Chondrocyte (in vitro differentiated cells): Measurements from ENCODE around the gene CASZ1. TPM values are rescaled to one million over a fixed set of nuclear protein-coding genes. Genes with fewer than 3 reads are reported as not detected.

ENCODE experiments used
- DNase-seq: peaks from one replicate; pipeline ENCODE4 v3.0.0; 2021; ENCODE audit warnings: mixed read lengths, low spot score
- H3K27ac Mint-ChIP-seq: one replicate; pipeline ENCODE4 v1.8.0; 2021; ENCODE audit warnings: mild to moderate bottlenecking, moderate library complexity, mixed read lengths; ENCODE audit not compliant: unreplicated experiment
- H3K27me3 Mint-ChIP-seq: 2 replicates; pipeline ENCODE4 v1.8.0; 2021; ENCODE audit warnings: low read depth, mixed read lengths
- H3K36me3 Mint-ChIP-seq: 2 replicates; pipeline ENCODE4 v1.8.0; 2021; ENCODE audit warnings: low read depth, mixed read lengths
- H3K4me1 Mint-ChIP-seq: 2 replicates; pipeline ENCODE4 v1.8.0; 2021; ENCODE audit warnings: low read depth, mild to moderate bottlenecking, mixed read lengths
- H3K4me3 Mint-ChIP-seq: one replicate; pipeline ENCODE4 v1.8.0; 2021; ENCODE audit warnings: mild to moderate bottlenecking, moderate library complexity, mixed read lengths; ENCODE audit not compliant: unreplicated experiment
- H3K9me3 Mint-ChIP-seq: 2 replicates; pipeline ENCODE4 v1.8.0; 2021; ENCODE audit warnings: low read depth, mixed read lengths
- CTCF ChIP-seq: fragments of 200-600 bp; sonication (generic); IDR thresholded peaks from 2 replicates; pipeline ENCODE4 v1.5.0; 2021; ENCODE audit warnings: antibody characterized with exemption, mild to moderate bottlenecking, moderate library complexity
- total RNA-seq: library from RNA; stranded (reverse); gene quantifications from 3 replicates; pipeline ENCODE4 v1.2.1, GENCODE V29; 2021

CASZ1 gene
- total RNA-seq, 1 donor from 2014 or later = 4.1 TPM

DNA sequence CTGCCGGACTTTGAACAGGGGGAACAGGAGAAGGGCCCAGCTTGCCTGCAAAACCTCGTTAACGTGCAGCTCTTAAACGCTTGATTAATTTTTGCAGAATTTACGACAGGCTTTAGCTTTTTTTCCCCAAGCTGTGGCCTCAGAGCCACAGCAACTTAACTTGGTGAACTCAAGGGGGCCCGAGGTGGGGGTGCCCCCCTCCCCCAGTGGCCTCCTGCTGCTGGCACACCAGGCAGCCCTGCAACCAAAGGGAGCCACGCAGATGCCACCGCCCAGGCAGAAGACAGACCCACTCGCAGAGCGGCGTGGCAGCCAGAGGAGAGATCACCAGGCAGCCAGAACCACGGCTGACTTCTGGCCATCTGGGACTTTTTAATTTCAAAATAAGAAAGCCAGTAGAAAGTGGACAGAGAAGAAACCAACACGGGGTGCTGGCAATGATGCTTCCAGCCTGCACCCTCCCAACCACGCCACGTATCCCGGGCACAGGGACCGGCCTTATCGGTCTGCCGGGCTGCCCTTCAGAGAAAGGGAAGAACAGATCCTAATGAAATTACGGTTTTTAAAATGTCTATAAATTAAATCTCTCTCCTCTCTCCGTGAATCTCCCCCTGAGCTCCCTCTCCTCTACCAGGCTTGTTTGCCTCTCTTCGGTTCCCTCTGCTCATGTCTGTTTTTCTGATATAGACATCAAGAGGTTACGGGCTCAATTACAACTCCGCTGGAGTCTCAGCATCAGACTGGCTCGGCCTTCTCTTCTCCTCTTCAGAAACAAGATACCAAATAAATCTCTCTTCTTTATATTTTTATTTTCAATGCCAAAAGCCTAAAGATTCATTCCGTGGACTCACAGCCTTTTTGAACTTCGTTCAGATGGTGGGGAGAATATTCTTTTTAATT, 6.4 kb downstream of the CASZ1 start:
- H3K9me3 Mint-ChIP-seq = no peaks in the 10 kb centered on the region
- peaks cover 1% of the 10 kb centered on the region for H3K36me3 Mint-ChIP-seq
- H3K27ac Mint-ChIP-seq = no peak overlapping the region
- no peak overlapping the region for H3K4me3 Mint-ChIP-seq
- H3K4me1 Mint-ChIP-seq = peaks cover 15% of the 10 kb centered on the region
- DNase-seq = peak; percentile 67
- H3K27me3 Mint-ChIP-seq = peaks cover 40% of the 10 kb centered on the region
- TF ChIP-seq CTCF = no peak

DNA sequence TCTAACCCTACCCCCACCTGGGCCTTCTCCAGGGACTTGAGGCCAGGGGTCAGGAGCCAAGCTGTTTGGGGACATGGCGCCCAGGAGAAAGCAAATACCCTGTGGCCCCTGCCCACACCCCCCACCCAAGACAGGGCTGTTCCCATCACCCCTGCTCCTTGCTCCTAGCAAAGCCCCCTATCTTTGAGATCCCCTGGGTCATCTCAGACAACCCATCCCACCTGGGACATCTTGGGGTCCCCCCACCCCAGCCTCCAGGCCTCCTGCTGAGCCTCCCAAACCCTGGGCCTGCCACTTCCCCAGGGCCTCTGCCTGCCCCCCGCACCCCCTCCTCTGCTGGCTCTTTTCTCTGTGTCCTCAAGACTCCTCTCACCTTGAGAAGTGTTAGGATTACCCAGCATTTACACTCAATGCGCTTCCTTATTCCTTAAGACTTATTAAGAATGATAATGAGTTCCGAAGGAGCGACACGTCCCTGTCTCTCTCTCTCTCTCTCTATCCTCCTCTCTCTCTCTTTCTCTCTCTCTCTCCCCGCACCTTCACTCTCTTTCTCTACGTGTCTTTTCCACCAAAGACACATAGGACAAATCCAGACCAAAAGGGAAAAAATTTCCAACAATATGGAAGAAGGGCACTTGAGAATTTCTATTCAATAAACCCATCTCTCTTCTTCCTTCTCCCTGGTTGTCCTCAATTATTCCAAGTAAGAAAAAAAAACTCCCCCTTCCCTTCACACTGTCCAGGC, 7.2 kb downstream of the CASZ1 start:
- peaks cover 10% of the 10 kb centered on the region for H3K4me1 Mint-ChIP-seq
- H3K4me3 Mint-ChIP-seq = no peak overlapping the region
- H3K27ac Mint-ChIP-seq = no peak overlapping the region
- peak; percentile 39 for DNase-seq
- peak; percentile 28 for TF ChIP-seq CTCF
- H3K27me3 Mint-ChIP-seq = peaks cover 46% of the 10 kb centered on the region
- peaks cover 1% of the 10 kb centered on the region for H3K36me3 Mint-ChIP-seq
- H3K9me3 Mint-ChIP-seq = no peaks in the 10 kb centered on the region

DNA sequence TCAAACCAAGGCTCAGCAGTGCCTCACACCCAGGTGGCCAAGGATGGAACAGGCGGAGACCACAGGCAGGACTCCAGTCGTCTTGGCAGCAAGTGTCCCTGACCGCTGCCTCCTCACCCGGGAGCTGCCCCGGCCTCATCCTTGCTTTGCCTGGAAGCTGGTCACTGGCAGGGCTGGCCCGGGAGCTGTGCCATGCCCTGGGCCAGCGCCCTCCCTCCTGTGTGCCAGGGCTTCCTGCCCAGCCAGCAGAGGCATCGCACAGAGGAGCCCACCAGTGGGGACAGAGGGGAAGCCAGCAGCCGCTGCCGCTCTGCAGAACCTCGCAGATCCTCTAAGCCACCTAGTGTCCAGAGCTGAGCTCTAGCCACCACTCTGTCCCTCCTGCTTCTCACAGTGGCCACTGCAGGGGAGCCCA, 7.8 kb downstream of the CASZ1 start:
- Mint-ChIP-seq H3K4me1 (peaks cover 6% of the 10 kb centered on the region), H3K4me3 (no peak overlapping the region), H3K36me3 (peaks cover 1% of the 10 kb centered on the region), H3K27ac (no peak overlapping the region), H3K27me3 (peaks cover 48% of the 10 kb centered on the region), H3K9me3 (no peaks in the 10 kb centered on the region)
- DNase-seq = peak; percentile 78
- peak; percentile 71 for TF ChIP-seq CTCF

DNA sequence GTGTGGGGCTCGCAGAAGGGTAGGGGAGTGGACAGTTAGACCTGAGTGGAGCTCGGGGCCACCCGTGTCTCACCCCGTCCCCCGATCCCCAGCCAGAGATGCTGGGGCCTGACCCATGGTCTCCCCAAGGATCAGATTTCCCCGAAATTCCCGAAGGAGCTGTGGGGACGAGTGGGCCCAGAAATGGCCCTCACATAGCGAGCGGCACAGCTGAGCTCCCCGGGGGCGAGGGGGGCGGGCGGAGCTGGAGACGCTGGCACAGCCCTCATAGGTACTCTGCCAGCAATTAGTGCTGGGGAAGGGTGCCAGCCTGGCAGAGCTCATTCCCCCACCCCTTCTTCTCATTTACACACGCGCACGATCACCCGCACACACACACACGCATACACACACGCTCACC, 9.2 kb downstream of the CASZ1 start:
- DNase-seq = peak; percentile 62
- no peaks in the 10 kb centered on the region for H3K9me3 Mint-ChIP-seq

More for the DNA sequence above, 9.2 kb downstream of the CASZ1 start:
- H3K27me3 Mint-ChIP-seq = peaks cover 42% of the 10 kb centered on the region
- H3K4me3 Mint-ChIP-seq = no peak overlapping the region
- no peak for TF ChIP-seq CTCF
- H3K4me1 Mint-ChIP-seq = no peaks in the 10 kb centered on the region
- H3K27ac Mint-ChIP-seq = no peak overlapping the region
- H3K36me3 Mint-ChIP-seq = peaks cover 1% of the 10 kb centered on the region
